ENCODE data around the gene TMEM181.

GRCh38 chr6:158569036-158569435 is 9.1 kb downstream of the TMEM181 start:
- TF ChIP-seq, protein P1, sequence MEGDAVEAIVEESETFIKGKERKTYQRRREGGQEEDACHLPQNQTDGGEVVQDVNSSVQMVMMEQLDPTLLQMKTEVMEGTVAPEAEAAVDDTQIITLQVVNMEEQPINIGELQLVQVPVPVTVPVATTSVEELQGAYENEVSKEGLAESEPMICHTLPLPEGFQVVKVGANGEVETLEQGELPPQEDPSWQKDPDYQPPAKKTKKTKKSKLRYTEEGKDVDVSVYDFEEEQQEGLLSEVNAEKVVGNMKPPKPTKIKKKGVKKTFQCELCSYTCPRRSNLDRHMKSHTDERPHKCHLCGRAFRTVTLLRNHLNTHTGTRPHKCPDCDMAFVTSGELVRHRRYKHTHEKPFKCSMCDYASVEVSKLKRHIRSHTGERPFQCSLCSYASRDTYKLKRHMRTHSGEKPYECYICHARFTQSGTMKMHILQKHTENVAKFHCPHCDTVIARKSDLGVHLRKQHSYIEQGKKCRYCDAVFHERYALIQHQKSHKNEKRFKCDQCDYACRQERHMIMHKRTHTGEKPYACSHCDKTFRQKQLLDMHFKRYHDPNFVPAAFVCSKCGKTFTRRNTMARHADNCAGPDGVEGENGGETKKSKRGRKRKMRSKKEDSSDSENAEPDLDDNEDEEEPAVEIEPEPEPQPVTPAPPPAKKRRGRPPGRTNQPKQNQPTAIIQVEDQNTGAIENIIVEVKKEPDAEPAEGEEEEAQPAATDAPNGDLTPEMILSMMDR (IDR thresholded peaks at IDR 0.05; ENCODE audit: poor library complexity) = no peak
- TF ChIP-seq EZH2 (IDR thresholded peaks at IDR 0.05; ENCODE audit: borderline replicate concordance) = no peak
